ENCODE data around the gene TRIM8. TPM values are rescaled to one million over a fixed set of nuclear protein-coding genes. Genes with fewer than 3 reads are reported as not detected.

TRIM8 gene
- total RNA-seq, 2 experiments from 2014 or later: 54.7 to 55.1 TPM

DNA sequence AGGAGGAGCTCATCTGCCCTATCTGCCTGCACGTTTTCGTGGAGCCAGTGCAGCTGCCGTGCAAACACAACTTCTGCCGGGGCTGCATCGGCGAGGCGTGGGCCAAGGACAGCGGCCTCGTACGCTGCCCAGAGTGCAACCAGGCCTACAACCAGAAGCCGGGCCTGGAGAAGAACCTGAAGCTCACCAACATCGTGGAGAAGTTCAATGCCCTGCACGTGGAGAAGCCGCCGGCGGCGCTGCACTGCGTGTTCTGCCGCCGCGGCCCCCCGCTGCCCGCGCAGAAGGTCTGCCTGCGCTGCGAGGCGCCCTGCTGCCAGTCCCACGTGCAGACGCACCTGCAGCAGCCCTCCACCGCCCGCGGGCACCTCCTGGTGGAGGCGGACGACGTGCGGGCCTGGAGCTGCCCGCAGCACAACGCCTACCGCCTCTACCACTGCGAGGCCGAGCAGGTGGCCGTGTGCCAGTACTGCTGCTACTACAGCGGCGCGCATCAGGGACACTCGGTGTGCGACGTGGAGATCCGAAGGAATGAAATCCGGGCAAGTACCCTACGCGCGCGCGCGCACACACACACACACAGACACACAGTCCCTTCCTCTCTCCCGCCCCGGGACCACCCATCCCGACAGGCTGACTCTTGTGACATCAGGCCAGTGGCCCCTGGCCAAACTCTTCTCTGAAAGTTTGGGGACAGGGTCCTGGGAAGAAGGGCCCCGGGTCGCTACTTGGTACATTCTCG is 538 bp downstream of the TRIM8 start:
- Mint-ChIP-seq H3K4me1 (peaks cover 39% of the 10 kb centered on the region), H3K9me3 (no peaks in the 10 kb centered on the region), H3K4me3 (peak overlapping the region; percentile 87), H3K36me3 (peaks cover 8% of the 10 kb centered on the region), H3K27ac (peak overlapping the region; percentile 94), H3K27me3 (no peaks in the 10 kb centered on the region)
- ATAC-seq (ENCODE audit: low read depth) (peak; percentile 16), DNase-seq (peak; percentile 84)
- POLR2A ChIA-PET: interaction anchor here (0.6 to 3.9 kb wide), 19 partner anchors 9 to 799 kb away, joined by 3 to 73 read pairs (median 7); partner anchors contain the start of genes ACTR1A, ARL3 and SFXN2

DNA sequence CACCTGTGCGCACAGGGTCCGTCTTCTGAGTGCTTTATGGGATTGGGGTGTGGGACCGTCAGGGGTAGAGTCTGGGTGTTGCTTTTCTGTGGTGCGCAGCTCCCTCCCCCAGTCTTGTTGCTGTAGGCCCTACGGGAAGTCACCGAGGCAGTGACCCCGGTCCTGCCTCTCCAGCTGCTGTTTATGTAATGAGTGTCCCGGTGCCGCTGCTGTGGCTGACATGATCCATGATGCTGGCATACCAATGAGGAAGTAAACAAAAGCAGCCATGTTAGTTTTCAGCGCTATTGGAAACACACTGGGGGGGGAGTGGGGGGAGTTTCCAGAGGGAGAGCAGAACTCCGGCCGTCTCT is 1.1 kb downstream of the TRIM8 start:
- ATAC-seq (ENCODE audit: low read depth): no peak
- no peak for DNase-seq
- POLR2A ChIA-PET: interaction anchor here (0.6 to 3.9 kb wide), 14 partner anchors 10 to 799 kb away, joined by 3 to 73 read pairs (median 10); partner anchors contain the start of genes ARL3, SFXN2 and SUFU
- Mint-ChIP-seq H3K27me3 (no peaks in the 10 kb centered on the region), H3K27ac (peak overlapping the region; percentile 94), H3K4me1 (peaks cover 41% of the 10 kb centered on the region), H3K36me3 (peaks cover 8% of the 10 kb centered on the region), H3K9me3 (no peaks in the 10 kb centered on the region), H3K4me3 (peak overlapping the region; percentile 87)

DNA sequence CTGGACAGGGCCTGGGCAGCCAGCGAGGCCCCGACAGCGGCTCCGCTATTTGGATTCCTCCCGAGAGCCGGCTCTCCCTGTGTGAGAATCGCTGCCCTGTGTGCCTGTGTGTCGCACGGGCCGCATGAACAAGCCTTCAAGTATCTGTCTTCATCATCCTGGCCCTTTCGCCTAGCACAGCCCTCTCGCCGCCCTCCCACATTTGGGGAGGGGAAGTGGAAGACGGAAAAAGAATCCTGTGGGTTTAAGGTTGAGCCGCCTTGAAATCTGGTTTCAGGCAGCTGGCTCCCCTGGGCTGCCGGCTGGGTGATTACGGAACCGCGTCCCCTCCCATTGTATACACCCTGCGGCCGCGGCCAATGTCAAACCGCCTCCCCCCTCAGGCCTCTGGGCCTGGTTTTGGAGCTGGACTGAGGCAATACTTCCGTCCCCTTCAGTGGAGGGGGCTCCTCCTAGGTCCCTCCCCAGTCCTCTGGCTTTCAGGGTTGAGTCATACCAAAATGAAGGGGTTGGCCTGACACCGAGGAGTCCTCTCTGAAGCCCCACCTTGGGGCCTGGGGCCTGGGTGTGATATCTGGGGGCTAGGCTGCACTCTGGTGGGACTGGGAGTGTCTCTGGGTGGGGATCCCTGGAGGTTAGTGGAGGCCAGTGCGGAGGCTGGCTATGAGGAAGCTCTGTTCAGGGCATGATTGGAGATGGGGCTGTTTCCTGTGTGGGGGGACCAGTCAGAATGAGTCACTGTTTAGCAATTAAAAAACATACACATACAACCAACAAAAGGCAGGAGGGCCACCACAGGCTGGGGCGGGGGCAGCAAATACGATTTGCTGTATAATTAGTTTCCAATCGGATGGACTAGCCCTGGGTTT is 1.7 kb downstream of the TRIM8 start:
- H3K4me1 Mint-ChIP-seq: peaks cover 46% of the 10 kb centered on the region
- peak overlapping the region; percentile 94 for H3K27ac Mint-ChIP-seq
- POLR2A ChIA-PET: interaction anchor here (0.5 to 3.9 kb wide), 18 partner anchors 10 to 798 kb away, joined by 3 to 73 read pairs (median 8); partner anchors contain the start of genes ARL3, SFXN2 and SUFU
- no peaks in the 10 kb centered on the region for H3K27me3 Mint-ChIP-seq
- no peaks in the 10 kb centered on the region for H3K9me3 Mint-ChIP-seq
- H3K36me3 Mint-ChIP-seq: peaks cover 8% of the 10 kb centered on the region
- DNase-seq (peak; percentile 79), ATAC-seq (ENCODE audit: low read depth) (peak; percentile 43)
- H3K4me3 Mint-ChIP-seq: peak overlapping the region; percentile 87

DNA sequence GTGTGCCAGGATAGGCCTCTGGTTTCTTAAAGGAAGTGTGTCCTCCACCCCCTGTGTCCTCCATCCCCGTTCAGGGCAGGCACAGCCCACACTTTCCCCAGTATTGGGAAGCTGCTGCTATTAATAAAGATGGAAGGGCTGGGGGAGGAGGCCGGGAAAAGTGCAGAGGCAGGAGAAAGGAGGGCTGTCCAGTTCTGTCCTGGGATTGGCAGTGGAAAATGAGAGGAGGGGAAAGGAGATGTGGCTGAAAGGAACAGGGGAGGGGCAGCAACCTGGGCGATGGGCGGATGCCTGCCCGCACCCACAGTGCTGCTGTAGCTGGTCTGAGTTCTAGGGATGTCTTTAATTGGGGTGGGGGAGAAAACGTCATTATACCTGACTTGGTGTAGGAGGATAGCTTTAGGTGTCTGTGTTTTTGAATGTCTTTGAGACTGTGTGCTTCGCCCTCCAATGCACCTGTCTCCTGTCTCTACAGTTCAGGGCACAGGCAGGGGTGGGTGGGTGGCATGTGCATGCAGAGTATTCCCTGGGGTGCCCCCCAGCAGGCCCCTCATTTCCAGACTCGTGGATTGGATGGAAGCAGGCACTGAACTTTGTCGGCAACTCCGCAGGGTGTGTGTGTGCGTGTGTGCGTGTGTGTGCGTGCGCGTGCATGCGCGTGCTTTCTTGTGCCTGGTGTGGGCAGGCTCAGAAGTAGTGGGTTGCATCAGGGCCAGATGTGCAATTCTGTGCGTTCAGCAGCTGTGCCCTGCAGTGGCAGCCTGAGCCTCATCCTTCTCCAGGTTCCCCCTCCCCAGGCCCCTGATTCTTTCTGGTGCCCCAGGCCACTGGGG is 2.5 kb downstream of the TRIM8 start:
- peaks cover 8% of the 10 kb centered on the region for H3K36me3 Mint-ChIP-seq
- peak overlapping the region; percentile 87 for H3K4me3 Mint-ChIP-seq

DNA sequence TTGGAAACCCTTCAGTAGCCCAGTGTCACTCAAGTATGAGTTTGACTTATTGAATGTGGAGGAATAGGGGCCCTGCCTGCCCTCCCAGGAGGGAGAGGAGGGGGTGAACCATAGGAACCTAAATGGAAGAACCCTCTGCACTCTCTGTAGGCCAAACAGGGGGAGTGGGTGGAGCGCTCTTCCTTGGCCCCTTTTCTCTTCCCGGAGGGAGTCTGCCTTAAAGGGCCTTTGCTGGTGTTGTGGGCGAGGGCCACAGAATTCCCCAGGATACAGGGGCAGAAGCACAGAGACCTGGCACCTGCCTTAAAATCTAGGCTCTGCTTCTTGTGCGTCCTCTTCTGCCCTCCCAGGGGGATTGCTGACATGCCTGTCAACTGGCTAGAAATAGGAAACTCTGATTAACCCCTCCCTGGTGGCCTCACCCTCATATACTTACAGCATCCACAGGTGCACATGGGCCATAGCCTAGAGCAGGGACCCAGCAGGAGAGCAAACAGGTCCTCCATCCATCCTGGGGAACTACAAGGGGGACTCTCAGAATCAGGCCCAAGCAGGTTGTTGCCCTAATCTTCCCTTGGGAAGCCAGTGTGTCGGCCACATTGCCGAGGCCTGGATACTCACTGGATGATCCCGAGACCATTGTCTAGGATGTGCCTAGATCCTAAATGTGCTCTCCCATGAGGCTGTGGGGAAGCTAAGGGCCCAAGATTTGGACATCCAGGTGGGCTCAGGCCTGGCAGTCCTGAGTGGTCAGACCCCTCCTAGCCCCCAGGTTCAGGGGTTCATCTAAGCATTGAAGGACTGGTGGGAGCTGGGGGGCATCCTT is 3.4 kb downstream of the TRIM8 start:
- Mint-ChIP-seq H3K4me3 (peak overlapping the region; percentile 87), H3K36me3 (peaks cover 8% of the 10 kb centered on the region), H3K4me1 (peaks cover 54% of the 10 kb centered on the region), H3K27me3 (no peaks in the 10 kb centered on the region), H3K27ac (peak overlapping the region; percentile 94), H3K9me3 (no peaks in the 10 kb centered on the region)
- DNase-seq (no peak), ATAC-seq (ENCODE audit: low read depth) (no peak)
- POLR2A ChIA-PET: interaction anchor here (2.0 to 5.3 kb wide), 4 partner anchors 8 to 27 kb away, joined by 8 to 73 read pairs (median 58); no protein-coding TSS in a partner anchor

More for the DNA sequence above, 2.5 kb downstream of the TRIM8 start:
- peaks cover 47% of the 10 kb centered on the region for H3K4me1 Mint-ChIP-seq
- no peaks in the 10 kb centered on the region for H3K27me3 Mint-ChIP-seq
- peak overlapping the region; percentile 94 for H3K27ac Mint-ChIP-seq
- POLR2A ChIA-PET: interaction anchor here (0.8 to 3.9 kb wide), 13 partner anchors 9 to 532 kb away, joined by 3 to 73 read pairs (median 8); partner anchors contain the start of genes ARL3, SFXN2 and SUFU
- peak; percentile 68 for DNase-seq
- no peaks in the 10 kb centered on the region for H3K9me3 Mint-ChIP-seq
- no peak for ATAC-seq (ENCODE audit: low read depth)

DNA sequence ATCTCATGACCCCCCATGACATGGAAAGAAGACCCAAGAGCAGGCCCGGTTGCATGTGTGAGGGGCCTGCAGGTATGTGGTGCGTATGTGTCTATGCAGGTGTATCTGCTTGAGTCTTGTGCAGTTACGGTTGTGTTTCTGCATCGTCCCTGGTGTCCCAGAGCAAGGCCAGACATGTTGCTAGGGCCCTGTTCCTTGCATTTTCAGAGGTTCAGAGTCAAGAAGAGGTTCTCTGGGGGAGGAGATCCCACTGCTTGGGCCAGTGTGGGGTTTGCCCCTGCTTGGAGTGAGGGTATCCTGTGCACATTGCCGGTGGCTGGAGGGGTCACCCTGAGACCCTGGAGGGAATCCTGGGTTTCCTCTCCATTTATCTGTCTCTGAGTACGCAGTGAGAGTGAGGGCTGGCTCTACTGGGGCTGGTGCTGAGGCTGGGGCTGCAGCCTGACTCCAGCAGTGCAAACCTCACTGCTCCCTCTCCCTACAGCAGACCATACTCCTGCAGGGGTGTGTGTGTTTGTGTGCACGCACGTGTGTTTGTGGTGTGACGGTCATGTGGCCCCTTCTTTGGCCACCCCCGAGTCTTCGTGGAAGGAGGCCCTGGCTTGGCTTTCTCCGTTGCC is 4.1 kb downstream of the TRIM8 start:
- Mint-ChIP-seq H3K36me3 (peaks cover 13% of the 10 kb centered on the region), H3K9me3 (no peaks in the 10 kb centered on the region), H3K27ac (peak overlapping the region; percentile 94), H3K27me3 (no peaks in the 10 kb centered on the region), H3K4me1 (peaks cover 61% of the 10 kb centered on the region), H3K4me3 (peak overlapping the region; percentile 87)
- no peak for DNase-seq
- POLR2A ChIA-PET: interaction anchor here (5.3 kb wide), 1 partner anchor 11 kb away, joined by 48 read pairs; no protein-coding TSS in a partner anchor
- no peak for ATAC-seq (ENCODE audit: low read depth)

DNA sequence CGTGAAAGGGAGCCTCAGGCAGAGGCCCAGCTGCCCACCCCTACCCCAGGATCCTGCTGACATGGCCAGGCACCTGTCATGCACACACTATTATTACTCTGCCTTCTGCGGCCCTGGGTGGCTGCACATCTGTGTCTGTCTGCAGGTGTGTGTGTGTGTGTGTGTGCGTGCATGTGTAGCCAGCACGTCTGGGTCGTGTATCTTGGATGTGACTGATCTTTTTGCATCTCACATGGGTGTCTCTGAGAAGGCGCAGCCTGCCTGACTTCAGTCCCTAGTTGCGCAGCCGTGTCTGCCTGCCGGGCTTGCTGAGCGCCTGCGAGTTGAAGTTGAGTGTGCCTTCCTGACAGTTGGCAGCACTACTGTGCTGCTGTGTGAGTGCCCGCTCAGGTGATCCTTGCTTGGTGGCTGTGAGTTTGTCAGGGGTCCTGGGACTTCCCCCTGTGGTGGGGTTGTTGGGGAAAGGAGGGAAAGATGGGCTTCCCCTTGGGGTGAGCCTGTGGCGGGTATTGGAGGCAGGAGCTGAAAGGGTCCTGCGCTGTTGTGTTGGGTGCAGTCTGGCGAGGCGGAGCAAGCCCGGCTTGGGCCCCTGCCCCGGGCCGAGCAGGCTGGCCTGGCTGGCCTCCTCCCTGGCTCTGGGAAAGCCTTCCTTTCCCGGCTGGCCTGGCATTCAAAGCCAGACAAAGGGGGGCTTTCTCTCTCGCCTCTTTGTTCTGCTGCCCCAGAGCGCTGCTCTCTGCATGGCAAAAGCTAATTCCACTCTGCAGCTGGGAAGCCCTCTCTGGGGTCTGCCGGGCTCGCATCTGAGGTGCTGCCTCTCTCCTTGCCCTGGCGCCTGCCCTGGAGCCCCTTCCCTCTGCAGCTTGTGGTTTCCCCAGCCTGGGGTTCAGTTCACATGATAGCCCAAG is 4.9 kb downstream of the TRIM8 start:
- peak; percentile 9 for ATAC-seq (ENCODE audit: low read depth)
- DNase-seq: peak; percentile 67
- peaks cover 66% of the 10 kb centered on the region for H3K4me1 Mint-ChIP-seq
- H3K27ac Mint-ChIP-seq: peak overlapping the region; percentile 99
- POLR2A ChIA-PET: interaction anchor here (1.0 to 5.3 kb wide), 5 partner anchors 11 to 65 kb away, joined by 3 to 48 read pairs (median 6); partner anchors contain the start of genes ARL3 and SFXN2
- peak overlapping the region; percentile 87 for H3K4me3 Mint-ChIP-seq
- H3K36me3 Mint-ChIP-seq: peaks cover 20% of the 10 kb centered on the region
- no peaks in the 10 kb centered on the region for H3K27me3 Mint-ChIP-seq
- no peaks in the 10 kb centered on the region for H3K9me3 Mint-ChIP-seq

DNA sequence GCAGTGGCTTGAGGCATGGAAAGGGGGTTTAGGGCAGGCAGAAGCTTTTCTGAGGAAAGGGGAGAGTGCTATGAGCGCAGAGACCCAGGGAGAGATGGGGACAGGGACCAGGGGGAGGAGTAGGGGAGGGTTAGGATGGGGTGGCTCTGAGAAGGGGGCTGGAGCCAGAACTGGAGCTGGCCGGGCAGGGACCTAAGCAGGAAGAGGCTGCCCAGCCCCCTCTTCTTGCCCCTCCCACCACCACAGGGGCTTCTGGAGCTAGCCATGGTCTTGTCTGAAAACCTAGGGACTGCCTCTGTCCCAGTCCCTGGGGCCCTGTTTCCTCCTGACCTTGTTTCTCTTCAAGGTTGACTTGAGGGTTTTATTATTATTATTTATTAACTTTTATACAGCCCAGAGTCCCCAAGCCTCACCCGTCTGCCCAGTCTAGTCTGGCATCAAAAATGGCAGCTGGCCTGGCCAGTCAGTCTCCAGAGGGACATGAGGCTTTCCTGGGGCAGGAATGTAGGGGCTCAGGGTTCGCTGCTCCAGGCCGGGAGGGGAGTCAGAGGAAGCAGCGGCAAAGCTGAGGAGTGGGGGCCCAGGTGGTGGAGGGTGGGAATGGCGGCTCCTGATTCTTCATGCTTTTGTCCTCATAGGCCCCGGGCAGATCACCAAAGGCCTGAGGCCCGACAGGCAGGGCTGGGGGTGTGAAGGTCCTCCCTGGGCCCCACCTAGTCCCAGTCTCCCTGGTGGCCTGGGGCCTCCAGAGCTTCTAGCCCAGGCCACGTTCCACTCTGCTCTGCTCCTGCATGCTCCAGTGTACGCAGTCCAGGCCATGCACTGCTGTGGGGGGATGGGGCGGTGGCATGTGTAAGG is 5.7 kb downstream of the TRIM8 start:
- Mint-ChIP-seq H3K36me3 (peaks cover 21% of the 10 kb centered on the region), H3K4me3 (peak overlapping the region; percentile 87), H3K27ac (peak overlapping the region; percentile 99)

DNA sequence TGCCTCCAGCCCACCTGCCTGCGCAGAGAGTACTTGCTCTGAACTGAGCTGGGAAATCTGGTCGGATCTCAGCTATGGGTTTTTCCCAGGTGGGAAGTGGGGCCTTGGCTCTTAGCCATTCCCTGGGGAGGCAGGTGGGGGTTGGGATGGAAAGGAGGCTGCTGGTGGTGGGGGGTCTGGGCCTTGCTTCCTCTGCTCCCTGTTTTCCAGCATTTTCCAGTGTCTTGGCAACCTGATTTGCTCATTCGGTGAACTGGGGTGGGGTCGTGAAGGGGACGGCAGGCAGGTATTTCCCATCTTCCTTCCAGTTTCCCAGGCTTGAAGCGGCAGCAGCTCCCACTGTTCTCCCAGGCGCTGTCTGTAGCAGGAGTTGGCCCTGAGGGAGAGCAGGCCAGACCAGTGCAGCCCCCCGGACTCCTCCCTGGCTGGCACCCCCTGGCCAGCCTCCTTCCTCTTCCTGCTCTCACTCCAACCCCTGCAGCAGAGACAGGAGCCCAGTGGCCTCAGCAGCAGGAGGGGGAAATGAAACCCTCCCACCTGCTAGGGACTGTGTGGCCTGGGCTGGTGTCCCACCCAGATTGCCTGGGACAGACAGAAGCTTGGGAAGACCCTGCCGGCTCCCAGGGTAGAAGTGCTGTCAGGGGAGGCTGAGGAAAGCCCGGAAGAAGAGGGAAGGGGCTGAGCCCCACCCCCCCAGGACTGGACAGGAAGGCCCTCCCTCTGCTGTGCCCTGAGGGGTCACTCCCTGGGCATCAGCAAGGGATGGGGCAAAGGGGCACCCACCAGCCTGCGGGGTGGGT is 6.6 kb downstream of the TRIM8 start:
- Mint-ChIP-seq H3K4me3 (peak overlapping the region; percentile 85), H3K36me3 (peaks cover 22% of the 10 kb centered on the region), H3K27ac (peak overlapping the region; percentile 99), H3K4me1 (peaks cover 71% of the 10 kb centered on the region), H3K9me3 (no peaks in the 10 kb centered on the region), H3K27me3 (no peaks in the 10 kb centered on the region)
- no peak for DNase-seq
- POLR2A ChIA-PET: interaction anchor here (2.0 to 5.3 kb wide), 3 partner anchors 9 to 64 kb away, joined by 13 to 48 read pairs (median 14); partner anchors contain the start of genes ARL3 and SFXN2
- ATAC-seq (ENCODE audit: low read depth): no peak

More for the DNA sequence above, 5.7 kb downstream of the TRIM8 start:
- Mint-ChIP-seq H3K4me1 (peaks cover 71% of the 10 kb centered on the region), H3K27me3 (no peaks in the 10 kb centered on the region), H3K9me3 (no peaks in the 10 kb centered on the region)
- ATAC-seq (ENCODE audit: low read depth) (no peak), DNase-seq (no peak)
- POLR2A ChIA-PET: interaction anchor here (1.0 to 5.3 kb wide), 5 partner anchors 10 to 64 kb away, joined by 3 to 48 read pairs (median 6); partner anchors contain the start of genes ARL3 and SFXN2

Data from activated naive CD8-positive, alpha-beta T cell treated with anti-CD3 and anti-CD28 coated beads, Interleukin-2, amount 10 ng/mL, durations not matched to agents 7 days and 5 days (primary cell).